ENCODE measurements around the gene MEIOSIN.
"Not testable (repeated sequence)": the region's sequence is repeated elsewhere in the genome, so short reads cannot be mapped to it uniquely, and the experiment has no call there.

MEIOSIN gene

DNA sequence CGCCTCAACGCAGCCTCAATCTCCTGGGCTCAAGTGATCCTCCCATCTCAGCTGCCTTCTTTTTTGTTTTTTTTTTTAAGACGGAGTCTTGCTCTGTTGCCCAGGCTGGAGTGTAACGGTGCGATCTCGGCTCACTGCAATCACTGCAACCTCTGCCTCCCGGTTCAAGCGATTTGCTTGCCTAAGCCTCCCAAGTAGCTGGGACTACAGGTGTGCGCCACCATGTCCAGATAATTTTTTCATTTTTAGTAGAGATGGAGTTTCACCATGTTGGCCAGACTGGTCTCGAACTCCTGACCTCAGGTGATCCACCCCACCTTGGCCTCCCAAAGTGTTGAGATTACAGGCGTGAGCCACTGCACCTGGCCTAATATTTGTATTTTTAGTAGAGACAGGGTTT, 13.2 kb upstream of the MEIOSIN start:
- DNase-seq (ENCODE audit: low read depth) = not testable (repeated sequence)

DNA sequence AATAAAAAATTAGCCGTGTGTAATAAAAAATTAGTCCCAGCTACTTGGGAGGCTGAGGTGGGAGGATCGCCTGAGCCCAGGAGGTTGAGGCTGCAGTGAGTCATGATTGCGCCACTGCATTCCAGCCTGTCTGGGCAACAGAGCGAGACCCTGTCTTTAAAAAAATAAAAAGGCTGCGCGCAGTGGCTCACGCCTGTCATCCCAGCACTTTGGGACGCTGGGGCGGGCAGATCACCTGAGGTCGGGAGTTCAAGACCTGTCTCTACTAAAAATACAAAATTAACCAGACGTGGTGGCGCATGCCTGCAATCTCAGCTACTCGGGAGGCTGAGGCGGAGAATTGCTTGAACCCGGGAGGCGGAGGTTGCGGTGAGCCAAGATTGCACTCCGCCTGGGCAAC, 4.6 kb upstream of the MEIOSIN start:
- DNase-seq (ENCODE audit: low read depth) = not testable (repeated sequence)

DNA sequence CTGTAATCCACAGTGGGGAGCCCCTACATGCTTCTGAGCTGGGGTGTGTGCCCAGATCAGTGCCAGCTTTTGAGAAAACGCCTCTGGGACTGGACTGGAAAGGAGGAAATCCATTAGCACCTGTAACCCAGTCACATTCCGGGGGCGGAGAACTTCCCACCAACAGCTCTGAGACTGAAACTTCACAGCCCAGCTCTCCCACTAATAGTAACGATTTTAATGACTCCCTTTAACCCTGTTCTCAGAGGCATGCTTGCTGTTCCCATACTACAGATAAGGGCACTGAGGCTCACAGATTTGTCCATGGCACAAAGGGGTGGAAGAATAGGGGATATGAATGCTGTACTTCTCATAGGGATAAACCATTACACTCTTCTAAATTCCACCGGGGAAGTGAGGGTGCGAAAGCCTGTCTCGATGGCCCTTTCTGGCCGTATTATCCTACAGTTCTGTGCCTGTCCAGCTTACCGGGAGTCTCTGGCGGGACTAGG, 3.4 kb upstream of the MEIOSIN start:
- DNase-seq (ENCODE audit: low read depth) = no peak

DNA sequence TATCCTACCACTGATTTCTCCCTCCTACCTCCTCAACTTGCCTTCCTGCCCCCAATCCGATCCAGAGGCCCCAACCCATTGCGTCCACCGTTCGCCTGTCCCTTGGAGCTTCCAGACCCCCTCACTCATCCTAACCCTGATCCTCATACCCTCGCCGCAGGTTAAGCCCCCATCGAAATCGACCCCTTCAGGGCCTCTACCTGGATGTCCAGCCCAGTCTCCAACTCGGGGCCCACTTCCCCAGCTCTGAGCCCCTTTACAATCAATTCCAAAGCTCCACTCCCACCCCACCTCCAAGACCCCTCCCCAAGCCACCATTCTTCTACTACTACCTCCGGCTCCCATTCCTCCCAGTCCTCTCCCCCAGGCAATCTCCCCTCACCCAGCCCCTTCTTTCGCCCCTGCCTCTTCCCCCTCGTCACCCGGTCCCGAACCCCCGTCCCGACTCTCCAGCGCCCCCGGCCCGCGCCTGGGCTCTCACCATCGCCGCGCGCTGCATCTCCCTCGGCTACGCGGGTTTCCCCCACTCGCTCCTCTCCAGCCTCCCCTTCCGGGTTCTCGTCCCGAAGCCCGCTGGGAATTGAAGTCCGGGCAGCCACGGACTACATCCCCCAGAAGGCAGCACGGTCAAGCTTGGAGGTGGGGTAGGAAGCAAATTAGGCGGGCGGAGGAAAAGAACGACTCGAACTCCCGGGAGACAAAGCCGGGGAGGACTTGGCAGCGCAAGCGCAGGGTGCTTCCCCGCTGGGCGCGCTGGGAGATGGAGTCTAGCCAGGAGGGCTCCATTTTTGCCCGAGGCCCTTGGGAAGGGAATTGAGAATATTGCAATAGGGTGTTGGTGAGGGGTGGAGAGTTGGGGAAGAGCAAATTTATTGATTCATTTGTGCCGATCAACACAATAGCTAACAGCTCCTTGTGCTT, 2.6 kb upstream of the MEIOSIN start, which contains the start of gene FBXO46:
TSS of gene FBXO46 (minus strand) at position 529 of the 921 bp plus-strand sequence. CDS start 17,401 bp downstream, outside the sequence.
- DNase-seq (ENCODE audit: low read depth) = peak; percentile 85

DNA sequence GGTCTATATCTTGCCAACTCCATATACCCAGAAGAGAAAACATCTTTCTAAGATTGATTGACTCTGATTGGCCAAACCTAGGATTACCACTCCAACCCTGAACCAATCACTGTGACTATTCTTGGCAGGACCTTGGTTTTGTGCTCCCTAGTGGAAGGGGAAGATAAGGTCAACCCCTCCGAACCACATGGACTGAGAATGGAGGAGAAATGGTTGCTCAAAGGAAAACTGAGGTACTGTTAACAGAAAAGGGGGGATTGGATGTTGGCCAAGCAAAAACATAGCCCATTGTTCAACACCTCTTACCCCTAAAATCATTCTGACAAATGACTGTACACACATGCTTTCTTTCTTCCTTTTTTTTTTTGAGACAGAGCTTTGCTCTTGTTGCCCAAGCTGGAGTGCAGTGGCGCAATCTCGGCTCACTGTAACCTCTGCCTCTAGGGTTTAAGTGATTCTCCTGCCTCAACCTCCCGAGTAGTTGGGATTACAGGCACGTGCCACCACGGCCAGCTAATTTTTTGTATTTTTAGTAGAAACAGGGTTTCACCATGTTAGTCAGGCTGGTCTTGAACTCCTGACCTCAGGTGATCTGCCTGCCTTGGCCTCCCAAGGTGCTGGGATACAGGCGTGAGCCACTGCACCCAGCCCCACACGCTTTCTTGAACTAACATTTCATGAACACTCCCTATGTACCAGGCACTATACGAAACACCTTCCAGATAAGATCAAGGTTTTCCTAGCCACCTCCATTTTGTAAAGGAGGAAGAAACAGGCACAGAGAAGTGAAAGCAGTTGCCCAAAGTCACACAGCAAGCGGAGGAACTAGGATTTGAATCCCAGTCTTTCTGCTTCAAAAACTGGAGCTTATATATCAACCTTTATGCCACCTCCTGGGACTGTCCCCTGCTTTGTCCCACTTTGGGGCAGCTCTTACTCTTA, 6.5 kb downstream of the MEIOSIN start:
- DNase-seq (ENCODE audit: low read depth) = no peak

DNA sequence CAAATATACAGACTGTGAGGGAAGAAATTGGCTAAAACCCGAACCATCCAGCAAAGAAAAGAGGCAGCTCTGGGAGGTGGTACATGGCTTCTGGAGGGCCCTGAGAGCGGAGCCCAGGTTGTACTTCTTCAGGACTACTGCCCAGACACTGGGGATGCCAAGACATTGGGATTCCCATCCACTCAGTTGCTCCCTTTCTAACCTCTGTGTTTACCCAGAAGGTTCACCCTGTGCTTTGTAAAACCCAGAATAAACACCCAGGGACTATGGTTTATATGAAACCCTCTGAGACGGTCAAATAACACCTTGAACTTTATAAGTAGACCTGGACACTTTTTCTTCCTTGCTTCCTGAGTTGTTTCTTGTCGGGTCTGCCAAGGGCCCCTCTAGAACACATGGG, 9.7 kb downstream of the MEIOSIN start:
- no peak for DNase-seq (ENCODE audit: low read depth)

DNA sequence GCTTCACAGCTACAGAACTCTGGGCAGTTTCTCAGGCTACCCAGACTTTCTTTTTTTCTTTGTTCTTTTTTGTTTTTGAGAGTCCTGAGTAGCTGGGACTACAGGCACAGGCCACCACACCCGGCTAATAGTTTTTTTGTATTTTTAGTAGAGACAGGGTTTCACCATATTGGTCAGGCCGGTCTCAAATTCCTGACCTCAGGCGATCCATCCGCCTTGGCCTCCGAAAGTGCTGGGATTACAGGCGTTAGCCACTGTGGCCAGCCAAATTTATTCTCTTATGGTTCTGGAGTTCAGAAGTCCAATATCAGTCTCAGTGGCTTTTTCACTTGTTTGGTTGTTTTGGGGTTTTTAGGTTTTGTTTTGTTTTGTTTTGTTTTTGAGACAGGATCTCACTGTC, 12.4 kb downstream of the MEIOSIN start:
- DNase-seq (ENCODE audit: low read depth) = no peak

DNA sequence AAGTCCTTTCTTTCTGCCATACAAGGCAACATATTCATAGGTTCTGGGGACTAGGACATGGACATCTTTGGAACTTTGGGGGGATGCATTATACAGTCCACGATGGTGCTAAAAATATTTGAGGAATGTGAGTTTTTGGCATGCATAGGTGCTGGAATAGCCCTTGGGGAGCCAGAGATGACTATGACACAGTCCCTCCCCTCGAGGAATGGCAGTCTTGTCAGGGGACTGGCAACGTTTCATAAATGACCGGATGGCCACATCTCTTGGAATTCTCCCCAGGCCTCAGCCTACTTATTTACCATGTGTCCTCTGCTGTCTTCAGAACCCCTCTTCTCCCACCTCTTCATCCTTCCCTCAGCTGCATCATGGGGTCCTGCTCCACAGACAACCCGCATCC, 13.6 kb downstream of the MEIOSIN start:
- DNase-seq (ENCODE audit: low read depth) = no peak

DNA sequence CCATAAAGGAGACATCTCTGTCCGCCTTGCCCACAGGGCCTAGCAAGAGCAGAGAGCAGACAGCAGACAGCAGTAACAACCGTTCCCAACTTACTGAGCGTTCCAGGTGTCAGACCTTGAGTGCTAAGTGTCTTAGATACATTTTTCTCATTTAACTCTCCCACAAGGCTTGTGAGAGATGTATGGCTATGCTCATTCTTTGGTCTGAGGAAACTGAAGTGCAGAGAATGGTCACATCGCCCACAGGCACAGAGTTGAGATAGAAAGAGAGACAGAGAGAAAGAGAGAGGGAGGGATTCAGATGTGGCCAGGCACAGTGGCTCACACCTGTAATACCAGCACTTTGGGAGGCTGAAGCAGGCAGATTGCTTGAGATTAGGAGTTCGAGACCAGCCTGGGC, 14.3 kb downstream of the MEIOSIN start:
- no peak for DNase-seq (ENCODE audit: low read depth)

DNA sequence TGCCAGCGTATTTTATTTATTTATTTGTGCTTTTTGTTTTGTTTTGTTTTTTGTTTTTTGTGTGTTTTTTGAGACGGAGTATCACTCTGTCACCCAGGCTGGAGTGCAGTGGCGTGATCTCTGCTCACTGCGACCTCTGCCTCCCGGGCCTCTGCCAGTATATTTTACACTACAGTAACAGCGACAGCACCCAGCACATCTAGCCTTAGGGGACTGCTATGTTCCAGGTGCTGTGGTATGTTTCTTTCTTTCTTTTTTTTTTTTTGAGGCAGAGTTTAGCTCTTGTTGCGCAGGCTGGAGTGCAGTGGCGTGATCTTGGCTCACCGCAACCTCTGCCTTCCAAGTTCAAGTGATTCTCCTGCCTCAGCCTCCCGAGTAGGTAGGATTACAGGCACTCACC, 18.2 kb downstream of the MEIOSIN start:
- not testable (repeated sequence) for DNase-seq (ENCODE audit: low read depth)

DNA sequence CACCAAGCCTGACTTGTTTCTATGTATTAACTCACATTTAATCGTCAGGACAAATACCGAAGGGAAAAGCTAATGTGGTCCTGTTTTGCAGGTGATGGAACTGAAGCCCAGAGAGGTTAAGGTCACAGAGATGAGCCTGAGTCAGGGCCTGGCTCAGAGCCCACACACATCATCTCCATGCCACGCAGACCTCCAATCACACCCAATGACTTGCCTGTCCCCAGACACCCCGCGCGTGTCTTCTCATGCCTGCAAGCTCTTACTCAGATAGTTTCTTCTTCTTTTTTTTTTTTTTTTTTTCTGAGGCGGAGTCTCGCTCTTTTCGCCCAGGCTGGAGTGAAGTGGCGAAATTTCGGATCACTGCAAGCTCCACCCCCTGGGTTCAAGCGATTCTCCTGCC, 19.4 kb downstream of the MEIOSIN start:
- no peak for DNase-seq (ENCODE audit: low read depth)

DNA sequence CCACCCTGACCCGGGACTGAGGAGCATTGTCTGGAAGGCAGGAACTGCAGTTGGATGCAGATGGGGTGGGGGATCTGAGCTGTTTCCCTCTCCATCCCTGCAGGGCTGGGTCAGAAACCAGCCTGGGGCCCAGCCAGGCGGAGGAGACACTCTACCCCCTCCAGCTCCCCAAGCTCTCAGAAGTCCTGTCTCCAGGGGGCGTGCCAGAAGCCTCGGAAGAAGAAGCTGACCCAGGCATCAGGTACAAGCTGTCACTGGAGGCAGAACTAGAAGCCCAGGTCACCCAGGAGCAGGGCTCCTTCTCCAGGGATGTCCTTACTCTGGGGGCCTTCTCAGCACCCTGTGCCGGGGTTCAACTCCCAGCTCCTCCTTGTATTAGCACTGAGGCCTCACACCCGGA, 20.3 kb downstream of the MEIOSIN start:
- no peak for DNase-seq (ENCODE audit: low read depth)

DNA sequence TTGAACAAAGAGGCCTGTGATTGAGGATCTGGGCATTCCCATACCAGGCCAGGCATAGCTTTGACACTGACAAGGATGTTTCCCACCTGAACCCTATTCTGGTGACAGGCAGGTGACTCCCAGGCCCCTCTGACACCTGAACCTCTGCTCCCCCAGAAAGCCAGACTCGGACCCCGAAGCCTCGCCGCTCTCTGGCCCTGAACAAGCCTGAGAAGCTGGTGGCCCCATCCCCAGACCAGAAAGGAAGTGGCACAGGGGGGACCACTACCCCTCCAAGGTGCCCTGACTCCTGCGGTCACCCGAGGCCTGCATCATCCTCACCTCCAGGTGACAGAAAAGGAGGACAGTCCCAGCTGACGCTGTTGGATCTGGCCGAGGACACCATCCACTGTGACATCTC, 21.1 kb downstream of the MEIOSIN start:
- DNase-seq (ENCODE audit: low read depth) = no peak

DNA sequence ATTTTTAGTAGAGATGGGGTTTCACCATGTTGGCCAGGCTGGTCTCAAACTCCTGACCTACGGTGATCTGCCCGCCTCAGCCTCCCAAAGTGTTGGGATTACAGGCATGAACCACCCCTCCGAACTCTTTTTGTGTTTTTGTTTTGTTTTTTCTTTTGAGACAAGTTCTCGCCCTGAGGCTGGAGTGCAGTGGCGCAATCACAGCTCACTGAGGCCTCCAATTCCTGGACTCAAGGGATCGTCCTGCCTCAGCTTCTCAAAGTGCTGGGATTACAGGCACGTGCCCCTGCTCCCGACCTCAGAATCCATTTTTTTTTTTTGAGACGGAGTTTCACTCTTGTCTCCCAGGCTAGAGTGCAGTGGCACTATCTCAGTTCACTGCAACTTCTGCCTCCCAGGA, 24.5 kb downstream of the MEIOSIN start:
- DNase-seq (ENCODE audit: low read depth) = no peak

DNA sequence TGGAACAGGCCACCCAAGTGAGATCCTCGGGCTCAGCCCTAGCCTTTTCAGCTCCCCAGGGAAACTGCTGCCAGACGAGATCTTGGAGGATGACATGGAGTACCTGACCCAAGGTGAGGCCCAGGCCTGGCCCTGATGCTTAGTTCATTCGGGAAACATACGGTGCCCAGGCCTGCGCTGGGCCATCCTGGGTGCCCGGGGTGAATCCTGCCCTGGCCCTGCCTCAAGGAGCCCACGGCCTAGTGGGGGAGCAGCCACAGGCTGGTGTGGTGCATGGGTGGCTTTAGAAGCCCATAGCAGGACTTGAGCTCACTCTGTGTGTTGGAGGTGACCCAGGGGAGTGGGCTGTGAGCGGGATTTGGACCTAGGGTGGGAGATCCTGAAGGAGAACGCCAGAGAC, 25.7 kb downstream of the MEIOSIN start:
- no peak for DNase-seq (ENCODE audit: low read depth)

DNA sequence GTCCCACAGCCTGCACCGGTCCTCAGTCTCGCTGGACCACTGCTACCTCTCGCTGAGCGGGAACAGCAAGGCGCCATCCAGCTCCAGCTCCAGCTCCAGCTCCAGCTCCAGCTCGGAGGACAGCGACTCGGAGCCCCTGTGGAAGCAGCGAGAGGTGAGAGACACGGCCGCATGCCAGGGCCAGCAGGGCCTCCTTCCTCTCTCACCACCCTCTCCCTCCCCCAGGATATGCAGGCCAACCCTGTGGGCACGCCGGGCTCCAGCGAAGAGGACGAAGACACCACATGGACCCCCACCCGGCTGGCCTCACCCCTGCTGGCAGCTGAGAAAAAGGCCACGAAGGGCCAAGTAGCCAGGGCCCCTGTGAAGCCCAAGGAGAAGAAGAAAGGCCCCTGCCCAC, 28.5 kb downstream of the MEIOSIN start:
- no peak for DNase-seq (ENCODE audit: low read depth)

DNA sequence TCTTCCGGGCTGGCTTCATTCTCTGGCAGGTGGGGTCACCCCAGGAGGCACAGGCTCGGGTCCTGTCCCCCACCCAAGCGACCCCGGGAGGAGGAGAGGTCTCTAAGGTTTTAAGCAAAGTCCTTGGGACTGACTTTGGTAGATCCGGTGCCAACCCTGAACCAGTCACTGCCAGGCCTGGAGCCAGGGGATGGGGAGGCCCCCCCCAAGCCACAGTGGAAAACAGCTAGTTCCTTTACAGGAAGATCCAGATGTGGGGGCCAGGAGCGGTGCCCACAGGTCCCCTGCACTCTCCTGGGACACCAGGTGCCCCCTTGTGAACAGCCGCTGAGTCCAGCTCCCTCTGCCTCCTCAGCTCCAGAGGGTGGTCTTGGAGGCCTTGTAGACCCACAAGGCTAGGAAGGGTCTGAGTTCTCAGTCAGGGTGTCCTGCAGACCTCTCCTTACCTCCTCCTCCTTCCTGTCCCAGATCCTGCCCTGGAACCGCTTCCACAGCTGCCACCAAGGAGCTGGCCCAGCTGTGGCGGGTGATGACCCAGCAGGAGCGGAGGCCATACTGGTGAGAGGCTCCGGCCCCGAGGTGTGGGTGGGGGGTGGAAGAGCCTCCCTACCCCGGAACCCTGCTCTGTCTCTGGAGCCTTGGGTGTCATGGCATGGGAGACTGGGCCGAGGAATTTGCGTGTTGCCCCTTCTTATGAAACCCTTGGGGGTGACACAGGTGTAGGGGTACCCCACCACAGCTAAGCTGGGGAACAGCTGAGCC, 29.8 kb downstream of the MEIOSIN start:
- DNase-seq (ENCODE audit: low read depth) = no peak

DNA sequence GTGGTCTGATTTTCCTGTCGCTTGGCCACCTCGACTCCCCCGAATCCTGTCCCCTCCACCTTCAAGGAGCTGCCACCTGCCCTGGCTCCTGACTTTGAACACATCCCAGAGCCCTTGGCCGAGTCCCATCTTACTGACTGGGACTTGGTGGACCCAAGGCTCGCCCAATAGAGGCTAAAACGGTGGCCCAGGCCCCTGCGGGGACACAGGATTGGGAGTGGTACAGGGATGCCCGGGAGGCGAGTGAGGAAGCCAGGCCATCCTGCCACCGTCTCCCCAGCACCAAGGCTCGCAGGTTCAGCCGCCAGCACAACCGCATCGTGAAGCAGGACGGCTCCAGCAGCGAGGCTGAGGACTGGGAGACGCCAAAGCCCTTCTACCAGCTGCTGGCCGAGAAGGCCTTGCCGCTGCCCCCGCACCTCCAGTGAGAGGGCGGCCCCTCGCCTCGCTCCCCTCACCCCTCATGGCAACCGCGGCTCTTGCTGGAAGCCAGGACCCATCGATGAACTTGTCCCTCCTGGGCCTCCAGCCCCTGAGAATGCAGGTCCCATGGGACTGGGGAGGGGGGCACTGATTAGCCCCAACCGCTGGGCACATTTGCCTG, 30.6 kb downstream of the MEIOSIN start:
- no peak for DNase-seq (ENCODE audit: low read depth)

DNA sequence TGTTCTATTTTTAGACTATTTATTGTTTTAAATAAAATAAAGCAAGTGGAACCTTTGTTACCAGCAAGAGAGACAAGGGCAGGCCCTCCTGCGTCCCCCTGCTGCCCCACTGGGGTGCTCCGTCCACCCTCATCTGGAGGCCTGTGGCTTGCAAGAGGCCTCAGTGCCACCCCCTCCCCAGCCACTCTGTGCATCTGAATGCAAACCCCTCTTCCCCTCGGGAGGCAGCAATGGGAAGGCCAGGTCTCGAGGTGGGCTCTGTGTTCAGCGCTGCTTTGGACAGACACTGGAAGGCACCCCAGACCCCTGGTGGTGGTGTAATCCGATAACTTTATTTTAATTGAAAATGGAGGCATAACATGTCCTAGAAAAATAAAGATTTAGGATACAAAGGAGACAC, 31.2 kb downstream of the MEIOSIN start:
- DNase-seq (ENCODE audit: low read depth) = no peak

DNA sequence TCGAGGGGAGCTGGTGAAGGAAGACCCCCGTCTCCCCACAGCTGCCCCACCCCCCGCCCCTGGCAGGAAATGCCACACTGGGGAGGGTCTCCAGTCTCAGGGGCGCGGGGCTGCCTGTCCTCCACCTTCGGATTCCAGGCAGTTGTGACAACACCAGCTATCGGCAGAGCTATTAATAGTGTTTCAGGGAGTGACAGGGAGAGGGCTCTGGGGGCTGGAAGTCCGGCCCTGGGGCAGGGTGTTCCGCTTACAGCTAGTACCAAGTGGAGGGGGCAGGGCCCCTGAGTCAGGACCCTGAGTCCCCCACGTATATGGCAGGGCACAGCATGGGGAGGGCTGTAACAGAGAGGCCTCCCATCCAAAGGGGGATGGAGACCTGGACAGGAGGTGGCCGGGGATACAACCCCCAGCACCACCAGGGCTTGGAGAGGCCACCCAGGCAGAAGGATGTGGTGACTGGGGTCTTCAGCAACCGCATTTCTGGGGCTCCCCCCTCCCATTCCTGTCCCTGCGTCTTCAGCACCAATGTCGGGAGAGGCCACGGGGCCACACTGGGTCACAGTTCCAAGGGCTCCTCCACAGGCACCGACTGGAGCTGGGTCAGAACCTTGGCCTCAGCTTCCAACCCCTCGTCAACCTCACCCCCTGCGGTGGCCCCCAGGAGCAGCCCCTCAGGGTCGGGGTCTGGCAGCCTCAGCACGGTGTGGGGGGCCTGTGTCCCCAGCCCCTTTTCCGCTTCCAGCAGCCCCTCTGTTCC, 31.9 kb downstream of the MEIOSIN start:
- no peak for DNase-seq (ENCODE audit: low read depth)

All from stimulated activated CD8-positive, alpha-beta memory T cell treated with anti-CD3 and anti-CD28 coated beads, Interleukin-12 subunit alpha, Interleukin-12 subunit beta, amount 100 ng/mL, for 1 hour (primary cell).